T-helper 1 cell (primary cell): ENCODE data around the gene CABP4.

Experiments
- DNase-seq, 5 donors: peaks; one replicate each; pipeline ENCODE4 v3.0.0-alpha.2; 2012 to 2020

The CABP4 gene

GRCh38 chr11:67483831-67484665 lies 28.9 kb downstream of the CABP4 start:
- DNase-seq = peak in 3 of 5 donors; percentile 28 to 82 (median 49)

- peak in 4 of 5 donors; percentile 49 to 72 (median 52) for DNase-seq
Observed at GRCh38 chr11:67484847-67485311, 29.7 kb downstream of the CABP4 start.

GRCh38 chr11:67485873-67486361 lies 30.8 kb downstream of the CABP4 start:
- peak in 1 of 5 donors; percentile 86 for DNase-seq

- DNase-seq = peak in 1 of 5 donors; percentile 43
Observed at GRCh38 chr11:67486481-67487195, 31.5 kb downstream of the CABP4 start.

GRCh38 chr11:67489203-67489884 lies 34.2 kb downstream of the CABP4 start:
- DNase-seq = no peak

- no peak for DNase-seq
Observed at GRCh38 chr11:67489885-67490726, 35.0 kb downstream of the CABP4 start.

GRCh38 chr11:67490727-67491065 lies 35.5 kb downstream of the CABP4 start:
- no peak for DNase-seq

GRCh38 chr11:67491276-67492068 lies 36.3 kb downstream of the CABP4 start:
- DNase-seq = no peak

- DNase-seq = no peak
Observed at GRCh38 chr11:67492069-67492727, 37.0 kb downstream of the CABP4 start.

GRCh38 chr11:67492801-67493547 lies 37.8 kb downstream of the CABP4 start:
- DNase-seq = no peak

- no peak for DNase-seq
Observed at GRCh38 chr11:67493548-67494370, 38.6 kb downstream of the CABP4 start.

- no peak for DNase-seq
Observed at GRCh38 chr11:67494371-67495233, 39.4 kb downstream of the CABP4 start.

GRCh38 chr11:67495234-67496005 lies 40.3 kb downstream of the CABP4 start:
- no peak for DNase-seq

GRCh38 chr11:67496113-67496512 lies 41.0 kb downstream of the CABP4 start:
- DNase-seq = no peak

GRCh38 chr11:67497656-67498291 lies 42.6 kb downstream of the CABP4 start:
- no peak for DNase-seq

- DNase-seq = no peak
Observed at GRCh38 chr11:67498544-67498972, 43.4 kb downstream of the CABP4 start.
